Measurements from ENCODE around the gene PACRG.

GRCh38 chr6:163319609-163320366 is 592.0 kb downstream of the PACRG start:
- TF ChIP-seq PATZ1 (CRISPR knock-in tag; IDR thresholded peaks at IDR 0.05; ENCODE audit: borderline replicate concordance) (no peak), RARB (CRISPR knock-in tag; IDR thresholded peaks at IDR 0.05) (no peak), ARNTL (CRISPR knock-in tag; IDR thresholded peaks at IDR 0.05; ENCODE audit: borderline replicate concordance, low read depth) (no peak)
